GM18867 (cell line): ENCODE data around the gene CCDC154.
"Not testable (repeated sequence)": the region's sequence is repeated elsewhere in the genome, so short reads cannot be mapped to it uniquely, and the experiment has no call there.

Source experiments
- ATAC-seq: cut with Tn5 transposase; IDR thresholded peaks from one replicate; pipeline ENCODE4 v1.9.1; 2021; ENCODE audit warnings: mild to moderate bottlenecking, moderate library complexity; ENCODE audit not compliant: unreplicated experiment

Gene CCDC154, protein sequence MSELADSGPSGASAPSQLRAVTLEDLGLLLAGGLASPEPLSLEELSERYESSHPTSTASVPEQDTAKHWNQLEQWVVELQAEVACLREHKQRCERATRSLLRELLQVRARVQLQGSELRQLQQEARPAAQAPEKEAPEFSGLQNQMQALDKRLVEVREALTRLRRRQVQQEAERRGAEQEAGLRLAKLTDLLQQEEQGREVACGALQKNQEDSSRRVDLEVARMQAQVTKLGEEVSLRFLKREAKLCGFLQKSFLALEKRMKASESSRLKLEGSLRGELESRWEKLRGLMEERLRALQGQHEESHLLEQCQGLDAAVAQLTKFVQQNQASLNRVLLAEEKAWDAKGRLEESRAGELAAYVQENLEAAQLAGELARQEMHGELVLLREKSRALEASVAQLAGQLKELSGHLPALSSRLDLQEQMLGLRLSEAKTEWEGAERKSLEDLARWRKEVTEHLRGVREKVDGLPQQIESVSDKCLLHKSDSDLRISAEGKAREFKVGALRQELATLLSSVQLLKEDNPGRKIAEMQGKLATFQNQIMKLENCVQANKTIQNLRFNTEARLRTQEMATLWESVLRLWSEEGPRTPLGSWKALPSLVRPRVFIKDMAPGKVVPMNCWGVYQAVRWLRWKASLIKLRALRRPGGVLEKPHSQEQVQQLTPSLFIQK

DNA sequence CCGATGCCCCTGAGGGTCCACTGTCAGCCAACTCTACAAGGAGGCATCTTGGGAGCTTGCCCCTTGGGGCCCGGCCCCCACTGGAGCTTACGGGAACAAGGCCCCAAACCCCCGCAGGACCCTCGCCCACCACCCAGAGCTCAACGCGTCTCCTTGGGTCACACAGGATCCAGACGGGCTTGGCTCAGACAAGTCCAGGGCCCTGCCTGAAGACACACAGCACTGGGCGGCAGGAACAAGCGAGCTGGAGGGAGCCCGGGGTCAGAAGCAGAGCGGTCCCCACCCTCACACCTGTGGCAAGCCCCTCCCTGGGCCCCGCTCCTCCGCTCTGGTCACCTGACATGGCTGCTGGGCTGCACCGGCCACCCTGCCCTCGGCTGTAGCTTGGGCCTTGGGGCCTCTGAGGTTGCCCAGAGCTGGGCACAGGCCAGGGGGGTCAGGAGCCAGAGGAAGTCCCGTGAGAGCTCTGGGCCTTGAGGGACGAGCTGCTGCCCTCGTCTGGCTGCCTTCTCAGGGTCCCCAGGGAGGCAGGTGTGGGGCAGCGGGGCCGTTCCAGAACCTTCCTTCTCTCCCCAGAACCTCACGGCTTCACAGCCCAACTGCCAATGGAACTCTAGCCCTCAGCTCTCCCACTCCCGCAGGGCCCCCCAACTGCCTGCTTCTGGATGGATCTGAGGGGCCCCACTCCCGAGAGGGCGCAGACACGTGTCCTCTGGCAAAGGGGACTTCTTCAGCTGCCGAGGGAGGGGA, at the start of gene CCDC154:
TSS of gene CCDC154 (minus strand) at position 577 of the 750 bp plus-strand sequence. CDS start at position 343, 234 bp downstream.
- no peak for ATAC-seq

DNA sequence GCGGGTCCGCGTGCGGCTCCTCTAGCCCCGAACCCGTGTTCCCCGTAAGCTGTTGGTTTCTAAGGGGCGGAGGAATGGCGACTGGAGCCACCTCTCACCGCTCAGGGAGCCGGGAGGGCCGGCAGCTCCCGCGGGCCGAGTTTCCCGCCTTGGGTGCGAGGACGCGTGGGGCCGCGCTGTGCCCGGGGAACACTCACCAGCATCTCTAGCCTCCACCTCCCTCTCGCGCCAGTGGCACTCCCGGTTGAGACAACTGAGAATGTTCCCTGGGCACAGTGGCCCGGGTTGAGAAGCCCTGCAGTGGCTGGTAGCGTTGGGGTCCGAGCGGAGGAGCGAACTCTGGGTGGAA, 49.4 kb upstream of the CCDC154 start:
- peak; percentile 11 for ATAC-seq

GRCh38 chr16:1492923-1493745, 48.8 kb upstream of the CCDC154 start, which contains the start of gene TELO2:
TSS of gene TELO2 (plus strand) at chr16:1493360. CDS start at chr16:1494282, 922 bp downstream.
- ATAC-seq = peak; percentile 59

DNA sequence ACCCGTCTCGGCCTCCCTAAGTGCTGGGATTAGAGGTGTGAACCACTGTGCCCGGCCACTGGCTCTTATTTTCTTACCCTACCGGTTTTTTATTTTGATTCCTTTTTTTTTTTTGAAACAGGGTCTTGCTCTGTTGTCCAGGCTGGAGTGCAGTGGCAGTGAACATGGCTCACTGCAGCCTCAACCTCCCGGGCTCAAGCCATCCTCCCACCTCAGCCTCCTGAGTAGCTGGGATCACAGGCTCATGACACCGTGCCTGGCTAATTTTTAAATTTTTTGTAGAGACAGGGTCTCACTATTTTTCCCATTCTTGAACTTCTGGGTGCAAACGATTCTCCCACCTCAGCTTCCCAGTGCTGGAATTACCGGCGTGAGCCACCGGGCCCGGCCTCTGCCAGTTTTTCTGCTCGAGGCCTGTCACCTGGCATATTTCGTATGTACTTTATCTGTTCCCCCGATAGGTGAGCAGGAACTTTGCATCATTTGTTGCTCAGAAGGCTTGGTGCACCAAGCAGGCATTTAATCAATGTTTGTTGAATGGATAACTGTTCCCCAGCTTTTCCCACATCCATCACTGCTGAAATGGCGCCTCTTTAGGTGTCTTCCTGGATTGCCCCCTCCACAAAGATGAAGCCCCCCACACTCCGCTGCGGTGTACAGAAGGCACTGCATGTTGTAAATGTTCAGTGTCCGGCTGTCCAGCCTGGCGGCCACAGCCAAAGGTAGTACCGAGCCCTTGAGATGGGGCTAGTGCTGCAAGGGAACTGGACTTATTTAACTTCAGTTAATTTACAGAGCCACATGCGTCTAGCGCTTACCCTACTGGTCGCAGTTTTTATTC, 47.9 kb upstream of the CCDC154 start:
- no peak for ATAC-seq

DNA sequence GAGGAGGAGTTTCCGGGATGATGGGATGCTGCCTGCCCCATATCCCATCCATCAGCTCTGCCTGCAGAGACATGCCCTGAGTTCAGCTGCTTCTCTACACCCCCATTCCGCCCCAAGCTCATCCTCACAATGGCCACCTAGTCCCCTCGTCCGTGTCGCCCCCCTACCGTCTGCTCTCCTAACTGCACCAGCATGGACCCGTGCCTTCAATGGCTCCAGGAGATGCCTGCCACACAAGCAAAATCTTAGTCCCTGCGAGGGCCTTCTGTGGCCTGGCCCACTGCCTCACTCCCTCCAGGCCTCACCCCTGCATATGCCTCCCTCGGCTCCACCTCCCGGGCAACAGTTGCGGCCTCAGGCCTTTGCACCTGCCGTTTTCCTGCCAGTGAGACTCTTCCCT, 47.0 kb upstream of the CCDC154 start:
- ATAC-seq = no peak

- no peak for ATAC-seq
These were observed 44.7 kb upstream of the CCDC154 start for GRCh38 chr16:1489077-1489476.

GRCh38 chr16:1488619-1489018, 44.3 kb upstream of the CCDC154 start, which contains the start of gene PTX4:
TSS of gene PTX4 (minus strand) at chr16:1488944. CDS start at chr16:1488909, 35 bp downstream.
- no peak for ATAC-seq

DNA sequence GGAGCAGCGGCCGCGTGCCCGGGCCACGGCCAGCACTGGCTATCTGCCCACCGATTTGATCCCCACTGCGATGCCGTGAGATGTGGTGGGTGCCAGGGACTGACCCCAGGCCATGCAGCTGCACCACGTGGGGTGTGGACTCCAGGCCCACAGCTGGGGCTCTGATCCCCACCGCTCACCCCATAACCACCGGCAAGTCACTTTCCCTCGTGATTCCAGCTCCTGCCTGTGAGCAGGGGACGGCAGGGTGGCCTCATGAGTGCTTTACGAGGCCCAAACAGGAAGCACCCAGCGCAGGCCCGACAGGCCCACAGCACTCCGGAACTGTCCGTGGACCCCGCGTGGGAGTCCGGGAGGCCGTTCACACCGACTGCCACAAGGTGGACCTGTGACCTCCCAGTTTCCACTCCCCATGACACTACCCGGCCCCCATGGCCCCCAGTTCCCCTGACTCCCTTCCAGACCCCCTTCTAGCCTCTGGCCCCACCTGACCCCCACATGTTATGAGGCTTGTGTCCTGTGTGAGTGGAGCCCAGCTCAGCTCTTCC, 43.8 kb upstream of the CCDC154 start:
- no peak for ATAC-seq

- no peak for ATAC-seq
These were observed 43.2 kb upstream of the CCDC154 start for GRCh38 chr16:1487395-1488053.

- no peak for ATAC-seq
These were observed 42.4 kb upstream of the CCDC154 start for GRCh38 chr16:1486551-1487390.

GRCh38 chr16:1485847-1486496, 41.6 kb upstream of the CCDC154 start:
- no peak for ATAC-seq

- no peak for ATAC-seq
These were observed 37.8 kb upstream of the CCDC154 start for GRCh38 chr16:1481906-1482835.

GRCh38 chr16:1478937-1479336, 34.6 kb upstream of the CCDC154 start:
- ATAC-seq = not testable (repeated sequence)

DNA sequence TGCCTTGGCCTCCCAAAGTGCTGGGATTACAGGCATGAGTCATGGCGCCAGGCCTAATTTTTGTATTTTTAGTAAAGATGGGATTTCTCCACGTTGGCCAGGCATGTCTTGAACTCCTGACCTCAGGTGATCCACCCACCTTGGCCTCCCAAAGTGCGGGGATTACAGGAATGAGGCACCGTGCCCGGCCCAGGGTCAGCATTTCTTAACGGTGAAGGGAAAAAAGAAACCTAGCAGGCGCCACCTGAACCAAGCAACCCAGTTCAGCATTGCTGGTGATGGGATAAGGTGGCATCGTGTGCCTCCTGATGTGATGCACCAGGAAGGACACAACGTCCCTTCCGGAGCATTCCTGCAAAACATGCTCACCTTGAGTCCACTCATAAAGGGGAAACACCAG, 32.7 kb upstream of the CCDC154 start:
- ATAC-seq = no peak

DNA sequence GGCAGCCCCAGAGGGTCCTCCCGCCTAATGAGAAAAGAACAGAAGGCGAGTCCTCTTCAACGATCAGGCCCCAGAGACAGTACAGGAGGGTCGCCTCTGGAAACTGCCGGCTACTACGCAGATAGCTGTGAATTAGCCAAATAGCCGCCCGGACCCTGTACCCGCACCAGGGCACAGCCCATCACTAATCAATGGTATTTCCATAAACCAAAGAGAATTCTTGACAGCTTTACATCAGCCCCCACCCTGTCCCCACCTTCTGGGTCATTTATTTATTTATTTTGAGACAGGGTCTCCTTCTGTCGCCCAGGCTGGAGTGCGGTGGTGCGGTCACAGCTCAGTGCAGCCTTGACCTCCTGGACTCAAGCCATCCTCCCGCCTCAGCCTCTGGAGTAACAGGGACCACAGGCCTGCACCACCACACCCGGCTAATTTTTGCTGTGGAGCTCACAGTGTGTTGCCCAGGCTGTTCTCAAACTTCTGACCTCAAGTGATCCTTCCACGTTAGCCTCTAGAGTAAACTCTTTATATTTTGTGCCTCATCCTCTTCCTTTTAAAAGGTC, 31.3 kb upstream of the CCDC154 start:
- ATAC-seq = no peak
